GM19468 (cell line): Measurements from ENCODE around the gene MSANTD3.

Experiments
- ATAC-seq: cut with Tn5 transposase; IDR thresholded peaks from one replicate; pipeline ENCODE4 v1.9.1; 2021; ENCODE audit warnings: mild to moderate bottlenecking, moderate library complexity, moderate number of reproducible peaks; ENCODE audit not compliant: unreplicated experiment; ENCODE audit errors: extremely low read depth

The MSANTD3 gene

DNA sequence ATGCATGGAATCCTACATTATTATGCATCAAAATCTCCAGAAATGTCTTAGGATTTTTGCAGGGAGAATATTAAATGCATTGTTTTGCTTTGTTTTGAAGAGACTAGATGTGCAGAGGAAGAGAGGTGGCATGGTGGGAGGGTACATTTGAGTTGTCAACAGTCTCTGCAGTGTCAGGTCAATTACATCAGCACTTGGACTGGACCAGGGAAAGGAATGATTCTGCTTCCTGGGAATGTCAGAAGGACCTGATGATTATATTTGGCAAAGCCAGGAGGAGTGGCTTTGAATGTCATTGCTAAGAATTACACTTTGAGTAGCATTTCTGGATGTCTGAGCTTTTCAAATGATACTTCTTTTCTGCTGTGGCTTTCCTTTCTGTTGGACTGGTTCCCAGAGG, 28.5 kb downstream of the MSANTD3 start:
- ATAC-seq = no peak

DNA sequence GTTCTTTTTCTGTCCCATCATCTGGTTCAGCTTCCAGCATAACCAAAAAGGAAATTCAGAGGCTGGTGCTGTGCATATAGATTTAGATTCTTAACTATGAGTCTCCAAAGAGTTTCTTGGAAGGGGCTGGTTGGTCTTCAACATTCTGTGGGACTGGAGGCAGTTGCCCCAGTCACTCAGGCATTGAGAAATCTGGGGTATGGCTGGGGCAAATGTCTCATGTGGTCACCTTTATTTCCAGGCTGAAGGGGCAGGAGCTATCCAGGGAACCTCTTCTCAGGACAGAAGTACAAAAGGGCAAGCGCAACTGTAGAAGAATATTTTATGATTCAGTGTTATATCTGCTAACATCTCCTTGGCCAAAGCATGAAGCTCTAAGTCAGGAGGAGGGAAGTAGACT, 30.6 kb downstream of the MSANTD3 start:
- ATAC-seq = no peak

DNA sequence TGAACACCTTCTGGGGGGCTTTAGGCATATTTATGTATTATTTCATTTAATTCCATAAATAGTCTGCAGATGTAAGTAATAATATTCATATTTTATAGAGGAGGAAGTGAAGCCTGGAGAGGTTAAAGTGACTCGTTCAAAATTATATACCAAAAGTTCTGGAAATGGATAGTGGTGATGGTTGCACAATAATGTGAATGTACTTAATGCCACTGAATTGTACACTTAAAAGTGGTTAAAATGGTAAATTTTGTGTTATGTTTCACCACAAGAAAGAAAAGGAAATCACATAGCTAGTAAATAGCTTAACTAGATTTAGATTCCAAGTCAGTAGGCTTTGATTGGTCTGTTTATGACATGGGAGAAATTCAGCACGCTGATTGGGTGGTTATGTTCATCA, 33.0 kb downstream of the MSANTD3 start:
- no peak for ATAC-seq

DNA sequence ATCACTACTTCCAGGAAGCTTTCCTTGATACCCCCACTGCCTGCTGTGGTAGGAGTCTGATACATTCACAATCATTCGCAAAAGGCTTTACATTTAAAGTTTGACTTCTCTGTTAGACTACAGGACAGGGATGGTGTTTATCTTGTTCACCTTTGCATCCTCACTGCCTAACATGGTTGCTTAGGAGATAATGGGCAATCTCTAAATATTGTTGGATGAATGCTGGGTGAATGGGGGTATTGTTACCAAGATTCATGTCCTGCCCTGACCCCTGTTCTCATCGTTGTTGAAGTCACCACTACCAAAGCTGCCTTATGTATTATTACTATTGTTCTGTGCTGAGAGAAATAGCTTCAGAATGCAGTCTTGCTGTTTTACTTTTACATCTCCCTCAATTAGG, 38.3 kb downstream of the MSANTD3 start:
- no peak for ATAC-seq

DNA sequence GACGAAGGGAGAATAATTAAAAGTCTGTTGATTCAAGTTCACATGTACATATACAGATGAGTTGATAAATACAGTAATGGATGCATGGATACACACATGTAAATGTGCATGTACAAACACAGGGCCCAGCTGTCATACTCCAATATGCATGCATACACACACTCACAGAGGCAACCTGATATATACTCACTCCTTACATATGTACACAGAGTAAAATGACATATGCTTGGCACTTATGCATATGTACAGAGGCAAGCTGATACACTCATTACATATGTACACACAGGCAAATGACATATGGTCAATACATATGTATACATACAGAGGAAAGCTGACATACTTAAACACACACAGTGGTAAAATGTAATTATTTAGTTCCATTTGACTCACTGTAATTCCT, 38.8 kb downstream of the MSANTD3 start:
- no peak for ATAC-seq

DNA sequence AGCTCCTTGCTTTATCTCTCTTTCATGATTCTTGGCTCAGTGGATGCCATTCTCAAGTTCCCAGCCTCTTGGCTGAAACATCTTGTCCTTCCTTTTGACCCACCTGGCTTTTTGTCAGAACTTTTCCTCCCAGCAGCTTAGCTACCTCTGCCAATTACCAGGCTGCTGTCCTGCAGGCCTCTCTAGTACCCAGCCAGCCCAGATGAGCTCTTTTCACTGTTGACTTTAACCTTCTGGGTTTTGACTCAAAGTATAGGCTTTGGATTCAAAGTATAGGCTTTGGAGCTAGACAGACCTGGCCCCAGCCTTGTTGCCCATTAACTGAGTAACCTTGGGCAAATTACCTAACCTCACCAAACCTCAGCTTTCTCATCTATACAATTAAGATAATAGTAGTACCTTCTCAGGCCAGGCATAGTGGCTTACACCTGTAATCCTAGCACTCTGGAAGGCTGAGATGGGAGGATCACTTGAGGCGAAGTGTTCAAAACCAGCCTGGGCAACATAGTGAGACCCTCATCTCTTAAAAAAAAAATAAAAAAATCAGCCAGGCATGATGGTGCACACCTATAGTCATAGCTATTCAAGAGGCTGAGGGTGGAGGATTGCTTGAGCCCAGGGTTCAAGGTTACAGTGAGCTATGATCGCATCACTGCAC, 39.4 kb downstream of the MSANTD3 start:
- no peak for ATAC-seq

DNA sequence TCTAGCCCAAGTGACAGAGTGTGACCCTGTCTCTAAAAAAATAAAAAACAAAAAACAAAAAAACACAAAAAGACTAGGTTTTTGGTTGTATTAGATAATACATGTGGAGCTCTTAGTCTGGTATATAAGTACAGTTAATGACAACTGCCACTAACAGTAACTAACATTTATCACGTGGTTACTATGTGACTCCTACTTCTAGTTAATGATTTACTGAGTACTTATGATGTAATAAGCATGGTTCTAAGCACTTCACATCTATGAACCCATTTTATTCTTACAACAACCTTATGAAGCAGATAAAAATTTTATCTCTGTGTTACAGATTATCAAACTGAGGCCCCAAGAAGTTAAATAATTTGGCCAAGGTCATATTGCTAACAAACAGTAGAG, 39.9 kb downstream of the MSANTD3 start:
- no peak for ATAC-seq

DNA sequence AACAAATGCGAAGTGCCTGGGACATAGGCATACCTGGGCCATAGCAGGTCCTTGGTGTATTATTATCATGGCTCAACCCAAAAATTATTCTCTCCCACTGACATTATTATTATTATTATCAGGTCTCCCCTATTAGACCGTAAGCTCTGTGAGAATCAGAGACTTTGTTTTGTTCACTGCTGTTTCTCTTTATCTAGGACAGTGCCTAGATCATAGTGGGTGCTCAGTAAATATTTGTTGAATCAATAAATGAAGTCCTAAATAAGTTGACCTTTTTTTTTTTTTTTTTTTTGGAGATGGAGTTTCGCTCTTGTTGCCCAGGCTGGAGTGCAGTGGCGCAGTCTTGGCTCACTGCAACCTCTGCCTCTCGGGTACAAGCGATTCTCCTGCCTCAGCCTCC, 41.1 kb downstream of the MSANTD3 start:
- ATAC-seq = no peak

DNA sequence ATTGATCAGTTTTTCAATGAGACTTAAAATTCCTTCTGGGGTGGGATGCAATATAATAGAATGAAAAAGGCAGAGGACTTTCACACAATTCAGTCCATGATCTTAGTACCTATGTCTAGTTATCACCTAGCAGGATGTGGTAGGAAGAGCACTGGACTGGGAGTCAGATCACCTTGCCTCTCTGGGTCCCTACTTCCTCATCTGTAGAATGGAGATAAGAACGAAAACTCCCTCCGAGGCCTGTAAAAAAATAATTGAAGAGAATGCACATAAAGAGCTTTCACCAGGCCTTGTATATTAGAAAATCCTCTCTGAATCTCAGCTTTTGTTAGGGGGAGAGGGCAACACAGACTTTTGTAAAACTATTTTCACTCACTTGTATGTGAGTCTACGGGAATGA, 45.3 kb downstream of the MSANTD3 start:
- ATAC-seq = no peak

DNA sequence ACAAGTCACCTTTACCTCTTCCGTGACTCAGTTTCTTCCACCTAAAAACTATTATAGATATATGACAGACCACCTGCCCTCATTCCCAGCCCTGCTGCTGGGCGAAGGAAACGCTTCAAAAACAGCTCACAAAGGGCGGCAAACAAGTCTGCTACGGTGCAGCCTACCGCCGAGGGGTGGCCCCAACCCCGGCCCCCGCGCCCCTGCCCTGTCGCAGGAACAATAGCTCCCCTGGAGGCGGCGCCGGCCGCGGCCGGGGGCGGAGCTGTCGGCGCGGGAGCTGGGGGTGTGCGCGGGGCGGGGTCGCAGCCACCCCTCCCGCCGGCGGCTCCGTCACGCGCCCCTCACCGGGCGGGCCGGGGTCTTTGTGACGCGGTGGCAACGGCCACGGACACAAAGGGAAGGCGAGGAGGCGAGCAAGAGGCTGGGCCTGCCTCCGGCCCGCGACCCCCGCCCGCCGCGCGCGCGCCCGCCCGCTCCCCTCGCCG, 45.9 kb downstream of the MSANTD3 start, which contains the start of gene TMEFF1:
TSS of gene TMEFF1 (plus strand) at position 362 of the 488 bp plus-strand sequence. CDS start 396 bp downstream, outside the sequence.
- no peak for ATAC-seq

DNA sequence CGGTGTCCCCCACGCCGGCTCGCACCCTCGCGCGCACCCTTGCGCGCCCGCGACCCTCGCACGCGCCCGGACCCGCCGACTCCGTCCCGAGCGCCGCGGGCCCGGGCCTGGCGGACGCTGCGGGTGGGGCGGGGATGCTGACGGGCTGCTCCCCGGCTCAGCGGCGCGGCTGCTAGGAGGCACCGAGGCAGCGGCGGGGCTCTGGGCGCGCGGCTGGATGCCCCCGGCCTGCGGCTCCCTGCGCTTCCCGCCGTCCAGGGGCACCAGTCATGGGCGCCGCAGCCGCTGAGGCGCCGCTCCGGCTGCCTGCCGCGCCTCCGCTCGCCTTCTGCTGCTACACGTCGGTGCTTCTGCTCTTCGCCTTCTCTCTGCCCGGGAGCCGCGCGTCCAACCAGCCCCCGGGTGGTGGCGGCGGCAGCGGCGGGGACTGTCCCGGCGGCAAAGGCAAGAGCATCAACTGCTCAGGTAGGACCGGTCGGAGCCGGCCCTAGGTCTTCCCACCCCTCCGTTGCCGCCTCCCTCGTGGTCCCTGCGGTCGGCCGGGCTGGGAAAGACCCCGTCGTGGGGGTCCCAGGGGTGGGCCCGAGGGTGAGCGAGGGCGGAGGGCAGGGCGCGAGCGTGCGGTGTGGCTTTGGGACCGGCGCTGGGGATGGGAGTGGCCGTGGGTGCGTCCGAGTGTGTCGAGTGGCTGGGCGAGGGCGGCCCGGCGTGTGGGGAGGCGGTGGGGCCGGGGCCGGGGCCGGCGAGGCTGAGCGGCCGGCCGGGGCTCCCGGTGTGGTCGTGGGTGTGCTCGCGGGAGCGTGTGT, 46.5 kb downstream of the MSANTD3 start:
- peak; percentile 58 for ATAC-seq

DNA sequence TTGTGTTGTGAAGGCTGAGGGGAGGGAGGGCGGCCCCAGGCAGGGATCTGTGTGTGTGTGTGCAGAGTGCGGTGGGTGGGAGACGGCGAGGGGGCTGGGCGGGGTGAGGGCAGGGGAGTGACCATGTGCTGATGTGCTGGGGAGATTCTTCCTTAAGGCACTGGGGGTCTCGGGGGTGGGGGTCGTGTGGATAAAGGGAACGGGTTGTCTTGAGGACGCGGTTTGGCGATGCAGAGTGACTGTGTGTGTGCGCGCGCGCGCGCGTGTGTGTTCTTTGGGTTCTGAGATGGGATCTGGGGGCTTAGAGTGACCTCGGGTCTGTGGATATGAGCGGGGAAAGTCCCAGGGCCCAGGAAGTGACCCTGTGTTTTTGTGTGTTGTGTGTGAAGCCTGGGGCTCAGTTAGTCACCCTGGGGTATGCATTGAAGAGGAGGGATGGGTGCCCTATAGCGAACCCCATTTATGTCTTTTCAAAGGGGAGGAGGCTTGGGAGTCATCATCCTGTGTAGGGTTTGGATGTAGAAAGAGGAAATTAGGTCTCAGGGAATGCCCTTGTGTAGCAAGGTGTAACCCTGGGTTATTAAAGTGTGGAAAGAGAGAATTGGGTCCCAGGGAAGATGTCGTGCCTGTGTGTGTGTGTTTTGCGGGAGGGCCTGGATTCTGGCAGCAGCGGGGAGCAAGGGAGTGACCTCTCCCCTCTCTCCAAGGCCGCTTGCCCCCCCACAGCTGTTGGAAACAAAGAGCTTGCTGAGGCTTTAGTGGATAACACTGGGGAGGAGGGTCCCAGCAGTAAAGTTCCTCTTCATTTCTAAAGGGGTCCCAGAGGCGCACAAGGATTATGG, 47.4 kb downstream of the MSANTD3 start:
- no peak for ATAC-seq

DNA sequence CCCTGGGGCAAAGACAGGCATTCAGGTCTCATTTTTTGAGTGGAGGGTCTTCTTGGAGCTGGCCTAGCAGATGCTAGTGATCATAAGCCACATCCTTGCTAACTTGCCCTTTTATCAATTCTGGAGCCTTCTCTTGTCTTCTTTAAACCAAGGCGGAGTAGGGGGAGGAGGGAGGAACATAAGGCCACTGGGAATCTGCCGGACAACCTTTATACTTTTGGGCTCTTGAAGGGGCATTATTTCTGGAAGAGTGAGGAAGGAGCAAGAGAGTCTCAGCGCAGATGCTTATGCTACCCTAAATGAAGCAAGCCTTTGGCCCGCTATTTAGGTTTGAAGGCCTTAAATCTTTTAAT, 48.0 kb downstream of the MSANTD3 start:
- ATAC-seq = no peak

DNA sequence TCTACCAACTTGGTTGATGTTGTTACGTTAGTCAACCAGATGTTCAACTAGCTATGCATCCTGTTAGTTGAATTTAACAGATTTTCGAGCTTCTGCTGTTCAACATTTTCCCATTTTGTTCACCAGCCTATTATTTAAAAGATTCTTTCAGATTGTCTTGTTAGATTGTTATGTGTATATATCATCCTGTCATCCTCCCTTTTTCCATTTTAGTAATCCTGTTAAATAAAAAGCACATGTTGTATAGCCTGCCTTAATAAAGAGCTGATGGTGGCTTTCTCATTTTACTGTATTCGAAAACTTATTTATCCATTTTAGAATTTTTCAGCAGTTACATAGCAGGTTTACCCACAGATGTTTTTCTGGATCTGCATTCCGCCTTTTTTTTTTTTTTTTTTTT, 50.3 kb downstream of the MSANTD3 start:
- no peak for ATAC-seq

DNA sequence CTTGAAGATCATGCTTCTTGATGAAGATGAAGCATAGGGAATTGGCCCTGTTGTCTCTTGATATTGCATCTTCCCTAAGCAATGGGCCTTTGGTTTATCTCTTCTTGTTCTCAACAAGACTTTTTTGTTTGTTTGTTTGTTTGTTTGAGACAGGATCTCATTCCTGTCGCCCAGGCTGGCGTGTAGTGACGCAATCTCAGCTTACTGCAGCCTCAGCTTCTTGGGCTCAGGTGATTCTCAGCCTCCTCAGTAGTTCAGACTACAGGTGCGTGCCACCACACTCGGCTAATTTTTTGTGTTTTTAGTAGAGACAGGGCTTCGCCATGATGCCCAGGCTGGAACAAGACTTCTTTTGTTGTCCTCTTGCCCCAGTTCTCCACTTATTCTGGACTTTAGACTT, 51.2 kb downstream of the MSANTD3 start:
- ATAC-seq = no peak

DNA sequence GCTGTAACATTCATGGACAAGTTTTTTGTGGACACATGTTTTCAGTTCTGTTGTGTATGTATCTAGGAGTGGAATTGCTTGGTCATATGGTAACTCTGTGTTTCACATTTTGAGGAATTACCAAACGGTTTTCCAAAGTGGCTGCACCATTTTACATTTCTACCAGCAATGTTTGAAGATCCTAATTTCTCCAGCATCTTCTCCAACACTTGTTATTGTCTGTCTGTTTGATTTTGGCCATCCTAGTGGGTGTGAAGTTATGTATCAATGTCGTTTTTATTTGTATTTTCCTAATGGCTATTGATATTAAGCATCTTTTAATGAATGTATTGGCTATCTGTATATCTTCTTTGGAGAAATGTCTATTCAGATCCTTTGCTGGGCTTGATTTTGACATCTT, 52.9 kb downstream of the MSANTD3 start:
- ATAC-seq = no peak

DNA sequence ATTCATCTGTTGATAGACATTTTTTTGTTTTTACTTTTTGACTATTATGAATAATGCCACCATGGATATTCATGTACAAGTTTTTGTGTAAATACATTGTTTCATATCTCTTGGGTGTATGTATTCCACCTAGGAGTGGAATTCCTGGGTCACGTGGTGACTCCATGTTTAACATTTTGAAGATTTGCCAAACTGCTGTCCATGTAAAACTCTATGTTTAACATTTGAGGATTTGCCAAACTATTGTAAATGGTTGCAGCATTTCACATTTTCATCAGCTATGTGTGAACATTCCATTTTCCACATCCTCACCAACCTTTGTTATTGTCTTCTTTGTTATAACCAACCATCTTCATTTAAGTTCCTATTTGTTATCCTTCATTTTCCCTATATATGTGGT, 58.3 kb downstream of the MSANTD3 start:
- ATAC-seq = no peak

DNA sequence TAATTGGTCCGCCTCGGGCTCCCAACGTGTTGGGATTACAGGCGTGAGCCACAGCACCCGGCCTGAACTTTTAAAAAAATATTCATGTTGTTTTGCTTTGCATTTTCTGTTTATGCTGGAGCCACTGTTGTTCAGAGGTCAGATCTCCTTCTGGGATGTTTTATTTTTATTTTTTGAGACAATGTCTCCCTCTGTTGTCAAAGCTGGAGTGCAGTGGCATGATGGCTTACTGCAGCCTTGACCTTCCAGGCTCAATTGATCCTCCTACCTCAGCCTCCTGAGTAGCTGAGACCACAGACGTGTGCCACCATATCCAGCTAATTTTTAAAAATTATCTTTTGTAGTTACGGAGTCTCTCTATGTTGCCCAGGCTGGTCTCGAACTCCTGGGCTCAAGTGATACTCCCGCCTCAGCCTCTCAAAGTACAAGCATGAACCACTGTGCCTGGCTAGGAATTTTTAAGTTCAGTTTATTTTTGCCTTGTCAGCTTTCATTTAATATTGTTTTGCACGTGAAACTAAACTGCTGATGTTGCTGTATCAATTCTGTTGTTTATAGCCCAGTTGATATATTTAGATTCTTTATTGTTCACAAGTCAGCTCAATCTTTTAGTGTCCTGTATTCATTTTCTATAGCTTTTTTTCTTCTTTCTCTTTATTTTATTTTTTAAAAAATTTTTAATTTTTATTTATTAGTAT, 59.7 kb downstream of the MSANTD3 start:
- ATAC-seq = no peak

DNA sequence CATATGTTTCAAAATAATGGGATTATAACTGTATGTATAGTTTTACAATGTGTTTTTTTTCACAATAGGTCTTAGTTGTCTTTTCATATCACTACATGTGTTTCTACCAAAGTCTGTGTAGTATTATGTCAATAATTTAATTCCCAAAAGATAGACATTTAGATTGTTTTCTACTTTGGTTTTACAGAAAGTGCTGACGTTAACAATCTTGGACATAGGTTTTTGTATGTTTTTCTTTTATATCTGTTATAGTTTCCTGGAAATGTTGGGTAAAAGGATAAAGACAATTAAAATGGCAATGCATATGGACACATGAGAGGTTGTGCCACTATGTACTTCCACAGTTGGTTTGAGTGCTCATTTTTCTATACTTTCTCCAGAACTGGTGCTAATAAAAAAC, 61.2 kb downstream of the MSANTD3 start:
- no peak for ATAC-seq

DNA sequence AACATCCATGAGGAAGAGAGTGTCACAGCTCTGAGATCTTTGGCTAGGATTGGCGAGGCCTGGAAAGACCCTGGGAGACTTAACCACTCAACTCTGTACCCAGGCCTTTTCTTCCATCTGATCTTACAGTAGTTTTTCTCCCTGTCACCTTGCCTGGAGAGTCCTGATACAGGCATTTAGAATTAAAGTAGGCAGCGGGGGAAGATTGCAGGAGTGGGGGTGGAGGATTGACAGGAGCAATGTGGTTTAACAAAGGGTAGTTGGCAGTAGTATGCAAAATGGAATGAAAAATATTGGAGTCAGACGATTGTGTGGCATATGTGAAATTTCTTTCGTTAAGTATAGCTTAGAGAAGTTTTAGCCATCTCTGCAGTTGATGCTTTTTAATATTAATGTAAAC, 62.9 kb downstream of the MSANTD3 start:
- no peak for ATAC-seq
